ENCODE data around the gene SPRTN. TPM values are rescaled to one million over a fixed set of nuclear protein-coding genes. Genes with fewer than 3 reads are reported as not detected.

Gene SPRTN
- total RNA-seq, 1 donor from 2014 or later = 18.9 TPM

DNA sequence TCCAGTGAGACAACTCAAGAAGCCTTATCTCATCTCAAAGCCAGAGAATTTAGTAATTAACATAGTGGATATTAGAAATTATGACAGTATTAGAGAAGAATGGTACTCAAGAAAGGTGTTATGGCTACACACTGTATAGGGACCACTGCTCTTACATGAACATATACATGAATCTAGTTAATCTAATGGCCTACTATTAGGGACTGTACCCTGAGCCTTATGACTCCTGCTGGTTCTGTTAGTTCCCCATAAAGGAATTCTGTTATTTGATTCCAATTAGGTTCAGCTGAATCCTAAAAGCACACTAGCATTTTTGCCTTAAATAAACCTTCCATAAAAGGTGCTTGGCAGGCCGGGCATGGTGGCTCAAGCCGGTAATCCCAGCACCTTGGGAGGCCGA, 44.3 kb downstream of the SPRTN start:
- no peak overlapping the region for H3K4me3 Mint-ChIP-seq
- H3K27ac Mint-ChIP-seq = no peak overlapping the region
- H3K9me3 Mint-ChIP-seq = no peaks in the 10 kb centered on the region
- DNase-seq = no peak
- ChIA-PET POLR2A (no interaction called here), CTCF (no interaction called here)
- H3K4me1 Mint-ChIP-seq = peaks cover 31% of the 10 kb centered on the region
- H3K27me3 Mint-ChIP-seq = no peaks in the 10 kb centered on the region
- TF ChIP-seq, protein P1, sequence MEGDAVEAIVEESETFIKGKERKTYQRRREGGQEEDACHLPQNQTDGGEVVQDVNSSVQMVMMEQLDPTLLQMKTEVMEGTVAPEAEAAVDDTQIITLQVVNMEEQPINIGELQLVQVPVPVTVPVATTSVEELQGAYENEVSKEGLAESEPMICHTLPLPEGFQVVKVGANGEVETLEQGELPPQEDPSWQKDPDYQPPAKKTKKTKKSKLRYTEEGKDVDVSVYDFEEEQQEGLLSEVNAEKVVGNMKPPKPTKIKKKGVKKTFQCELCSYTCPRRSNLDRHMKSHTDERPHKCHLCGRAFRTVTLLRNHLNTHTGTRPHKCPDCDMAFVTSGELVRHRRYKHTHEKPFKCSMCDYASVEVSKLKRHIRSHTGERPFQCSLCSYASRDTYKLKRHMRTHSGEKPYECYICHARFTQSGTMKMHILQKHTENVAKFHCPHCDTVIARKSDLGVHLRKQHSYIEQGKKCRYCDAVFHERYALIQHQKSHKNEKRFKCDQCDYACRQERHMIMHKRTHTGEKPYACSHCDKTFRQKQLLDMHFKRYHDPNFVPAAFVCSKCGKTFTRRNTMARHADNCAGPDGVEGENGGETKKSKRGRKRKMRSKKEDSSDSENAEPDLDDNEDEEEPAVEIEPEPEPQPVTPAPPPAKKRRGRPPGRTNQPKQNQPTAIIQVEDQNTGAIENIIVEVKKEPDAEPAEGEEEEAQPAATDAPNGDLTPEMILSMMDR (IDR thresholded peaks at IDR 0.05) = no peak
- ATAC-seq (ENCODE audit: low read depth) = no peak
- intact Hi-C loops (cut with micrococcal nuclease) = no loop called here
- peaks cover 2% of the 10 kb centered on the region for H3K36me3 Mint-ChIP-seq (ENCODE audit: low read depth)

DNA sequence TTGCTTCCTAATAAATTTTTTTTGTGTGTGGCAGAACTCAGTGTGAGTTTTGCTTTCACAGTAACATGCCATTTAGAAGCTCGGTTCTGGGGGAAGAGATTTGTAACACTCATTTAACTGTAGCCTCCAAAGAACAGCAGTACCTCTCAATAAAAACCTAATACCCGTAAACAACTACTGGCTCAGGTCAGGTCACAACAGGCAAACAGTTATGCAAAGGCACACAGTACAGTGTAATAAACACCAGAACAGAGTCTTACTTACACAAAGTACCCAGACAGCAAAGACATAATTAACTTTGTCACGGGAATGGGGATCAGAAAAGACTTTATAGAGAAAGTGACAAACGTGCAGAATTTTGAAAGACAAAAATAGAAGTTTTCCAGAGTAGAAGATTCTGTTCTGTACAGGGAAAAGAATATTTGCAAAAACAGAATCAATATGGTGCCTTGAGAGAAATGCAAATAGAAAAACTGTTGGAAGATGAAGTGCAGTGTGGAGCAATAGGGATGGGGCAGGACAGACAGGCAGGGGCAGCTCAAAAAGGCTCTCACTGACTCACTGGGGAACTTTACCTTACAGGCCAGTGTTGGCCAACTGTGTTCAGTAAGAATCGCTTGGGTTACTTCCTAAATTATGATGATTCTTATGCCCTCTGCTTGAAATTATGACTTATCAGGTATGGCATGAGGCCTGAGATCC, 45.2 kb downstream of the SPRTN start:
- TF ChIP-seq, protein P1 (IDR thresholded peaks at IDR 0.05) = no peak
- Mint-ChIP-seq H3K36me3 (ENCODE audit: low read depth) (peaks cover 2% of the 10 kb centered on the region), H3K4me1 (peaks cover 37% of the 10 kb centered on the region), H3K4me3 (no peak overlapping the region), H3K9me3 (no peaks in the 10 kb centered on the region), H3K27ac (no peak overlapping the region), H3K27me3 (no peaks in the 10 kb centered on the region)
- intact Hi-C loops (cut with micrococcal nuclease) = no loop called here
- ChIA-PET CTCF (no interaction called here), POLR2A (no interaction called here)
- DNase-seq (no peak), ATAC-seq (ENCODE audit: low read depth) (no peak)

GRCh38 chr1:231384696-231385415, 46.8 kb downstream of the SPRTN start:
- TF ChIP-seq, protein P1 (IDR thresholded peaks at IDR 0.05) = no peak
- peaks cover 36% of the 10 kb centered on the region for H3K4me1 Mint-ChIP-seq
- H3K27me3 Mint-ChIP-seq = no peaks in the 10 kb centered on the region
- DNase-seq = no peak
- H3K9me3 Mint-ChIP-seq = no peaks in the 10 kb centered on the region
- intact Hi-C loops (cut with micrococcal nuclease) = no loop called here
- no peak overlapping the region for H3K27ac Mint-ChIP-seq
- H3K4me3 Mint-ChIP-seq = no peak overlapping the region
- ChIA-PET CTCF (no interaction called here), POLR2A (no interaction called here)
- ATAC-seq (ENCODE audit: low read depth) = no peak
- peaks cover 2% of the 10 kb centered on the region for H3K36me3 Mint-ChIP-seq (ENCODE audit: low read depth)

DNA sequence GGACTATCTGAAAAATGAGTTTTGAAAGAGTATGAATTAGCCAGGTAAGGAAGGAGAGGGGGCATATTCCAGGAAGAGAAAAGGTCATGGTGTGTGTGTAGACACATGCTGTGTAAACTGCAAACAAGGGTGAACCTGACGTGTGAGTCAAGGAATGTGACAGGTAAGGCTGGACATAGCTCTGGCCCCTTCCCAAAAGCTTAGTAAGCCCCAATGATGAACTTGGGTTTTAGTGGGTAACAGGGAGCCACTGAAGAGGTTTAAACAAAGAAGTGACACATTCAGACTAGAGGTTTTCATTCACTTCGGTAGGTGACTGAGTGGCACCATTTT, 47.3 kb downstream of the SPRTN start:
- Mint-ChIP-seq H3K9me3 (no peaks in the 10 kb centered on the region), H3K36me3 (ENCODE audit: low read depth) (peaks cover 4% of the 10 kb centered on the region), H3K27me3 (no peaks in the 10 kb centered on the region), H3K4me3 (no peak overlapping the region), H3K27ac (no peak overlapping the region), H3K4me1 (peaks cover 39% of the 10 kb centered on the region)
- CTCF ChIA-PET = no interaction called here
- intact Hi-C loops (cut with micrococcal nuclease) = no loop called here
- POLR2A ChIA-PET = no interaction called here
- no peak for DNase-seq
- TF ChIP-seq, protein P1 (IDR thresholded peaks at IDR 0.05) = no peak
- no peak for ATAC-seq (ENCODE audit: low read depth)

- H3K9me3 Mint-ChIP-seq = no peaks in the 10 kb centered on the region
- no peak overlapping the region for H3K4me3 Mint-ChIP-seq
- peaks cover 4% of the 10 kb centered on the region for H3K36me3 Mint-ChIP-seq (ENCODE audit: low read depth)
- ChIA-PET CTCF (no interaction called here), POLR2A (no interaction called here)
- H3K27me3 Mint-ChIP-seq = no peaks in the 10 kb centered on the region
- TF ChIP-seq, protein P1 (IDR thresholded peaks at IDR 0.05) = no peak
- intact Hi-C loops (cut with micrococcal nuclease) = no loop called here
- ATAC-seq (ENCODE audit: low read depth) (no peak), DNase-seq (no peak)
- H3K4me1 Mint-ChIP-seq = peaks cover 38% of the 10 kb centered on the region
- H3K27ac Mint-ChIP-seq = no peak overlapping the region
Observed at GRCh38 chr1:231386466-231386865, 48.4 kb downstream of the SPRTN start.
